SK-N-SH treated with all-trans-retinoic acid at 6 μM for 48 hours (cell line): ENCODE data around the gene ARHGAP4.

Experiments
- BACH2 ChIP-seq: fragments of 250-450 bp; sonication (Bioruptor Pico); IDR thresholded peaks from 2 replicates; pipeline ENCODE4 v1.9.0; 2021; ENCODE audit warnings: mild to moderate bottlenecking, borderline replicate concordance
- CREB5 ChIP-seq: fragments of 250-450 bp; sonication (Bioruptor Pico); IDR thresholded peaks from 2 replicates; pipeline ENCODE4 v1.5.1; 2020; ENCODE audit warnings: low read depth, mild to moderate bottlenecking, moderate library complexity
- CSDC2 ChIP-seq: fragments of 250-450 bp; sonication (Bioruptor Pico); IDR thresholded peaks from 2 replicates; pipeline ENCODE4 v1.5.0; 2020; ENCODE audit warnings: mild to moderate bottlenecking, moderate library complexity
- ESRRG ChIP-seq: fragments of 250-450 bp; sonication (Bioruptor Pico); IDR thresholded peaks from 2 replicates; pipeline ENCODE4 v1.6.1; 2021; ENCODE audit warnings: mild to moderate bottlenecking
- GLIS3 ChIP-seq: fragments of 250-450 bp; sonication (Bioruptor Pico); IDR thresholded peaks from 2 replicates; pipeline ENCODE4 v1.5.0; 2020; ENCODE audit warnings: mild to moderate bottlenecking, moderate library complexity
- ISL1 ChIP-seq: fragments of 250-450 bp; sonication (Bioruptor Pico); IDR thresholded peaks from 2 replicates; pipeline ENCODE4 v2.1.2; 2022; ENCODE audit warnings: mild to moderate bottlenecking, moderate library complexity
- PATZ1 ChIP-seq: fragments of 250-450 bp; sonication (Bioruptor Pico); IDR thresholded peaks from 2 replicates; pipeline ENCODE4 v1.8.0; 2020; ENCODE audit warnings: mild to moderate bottlenecking, moderate library complexity, borderline replicate concordance
- POU6F1 ChIP-seq: fragments of 250-450 bp; sonication (Bioruptor Pico); IDR thresholded peaks from 2 replicates; pipeline ENCODE4 v1.8.0; 2021; ENCODE audit warnings: low read depth, mild to moderate bottlenecking, moderate library complexity, borderline replicate concordance
- RARB ChIP-seq: fragments of 250-450 bp; sonication (Bioruptor Pico); IDR thresholded peaks from 2 replicates; pipeline ENCODE4 v1.8.0; 2021; ENCODE audit warnings: mild to moderate bottlenecking, moderate library complexity
- TOX ChIP-seq: fragments of 250-450 bp; sonication (Bioruptor Pico); IDR thresholded peaks from 2 replicates; pipeline ENCODE4 v1.8.0; 2021; ENCODE audit warnings: mild to moderate bottlenecking, moderate library complexity, borderline replicate concordance
- ZFP3 ChIP-seq: fragments of 250-450 bp; sonication (Bioruptor Pico); IDR thresholded peaks from 2 replicates; pipeline ENCODE4 v1.5.0; 2020; ENCODE audit warnings: mild to moderate bottlenecking, moderate library complexity
- ZFP30 ChIP-seq: fragments of 450-650 bp; formaldehyde crosslinking; IDR thresholded peaks from 2 replicates; pipeline ENCODE4 v1.5.0; 2022; ENCODE audit warnings: mild to moderate bottlenecking, moderate library complexity
- ZNF70 ChIP-seq: fragments of 450-650 bp; formaldehyde crosslinking; IDR thresholded peaks from 2 replicates; pipeline ENCODE4 v1.5.0; 2020; ENCODE audit warnings: mild to moderate bottlenecking, moderate library complexity
- ZNF8 ChIP-seq: fragments of 450-650 bp; formaldehyde crosslinking; IDR thresholded peaks from 2 replicates; pipeline ENCODE4 v1.5.0; 2020; ENCODE audit warnings: mild to moderate bottlenecking, moderate library complexity

- TF ChIP-seq PATZ1 (CRISPR knock-in tag) (no peak), ZNF8 (no peak), CREB5 (no peak), ZFP3 (no peak), ISL1 (CRISPR knock-in tag) (no peak), RARB (no peak), ZFP30 (CRISPR knock-in tag) (no peak), CSDC2 (CRISPR knock-in tag) (no peak), TOX (CRISPR knock-in tag) (no peak), GLIS3 (CRISPR knock-in tag) (no peak), ESRRG (no peak), POU6F1 (no peak), BACH2 (CRISPR knock-in tag) (no peak), ZNF70 (CRISPR knock-in tag) (no peak)
These were observed 34.0 kb upstream of the ARHGAP4 start for GRCh38 chrX:153960077-153960476.
